Measurements from ENCODE around the gene MED27.

The MED27 gene

GRCh38 chr9:131847665-131848354 lies 231.9 kb downstream of the MED27 start:
- no peak for DNase-seq

- DNase-seq: no peak
These were observed 234.1 kb downstream of the MED27 start for GRCh38 chr9:131845305-131846298.

GRCh38 chr9:131844745-131845118 lies 234.9 kb downstream of the MED27 start:
- DNase-seq: no peak

GRCh38 chr9:131843989-131844744 lies 235.5 kb downstream of the MED27 start:
- DNase-seq: no peak

GRCh38 chr9:131841765-131842318 lies 237.8 kb downstream of the MED27 start:
- DNase-seq: no peak

- no peak for DNase-seq
These were observed 238.6 kb downstream of the MED27 start for GRCh38 chr9:131840751-131841702.

GRCh38 chr9:131840220-131840619 lies 239.4 kb downstream of the MED27 start:
- DNase-seq: no peak

GRCh38 chr9:131839281-131840084 lies 240.2 kb downstream of the MED27 start:
- DNase-seq: no peak

GRCh38 chr9:131838530-131839280 lies 241.0 kb downstream of the MED27 start:
- no peak for DNase-seq

GRCh38 chr9:131837836-131838235 lies 241.8 kb downstream of the MED27 start:
- no peak for DNase-seq

- DNase-seq: no peak
These were observed 242.4 kb downstream of the MED27 start for GRCh38 chr9:131837316-131837715.

- DNase-seq: no peak
These were observed 242.9 kb downstream of the MED27 start for GRCh38 chr9:131836607-131837315.

GRCh38 chr9:131836021-131836420 lies 243.6 kb downstream of the MED27 start:
- DNase-seq: no peak

- no peak for DNase-seq
These were observed 244.3 kb downstream of the MED27 start for GRCh38 chr9:131835151-131835910.

GRCh38 chr9:131834721-131835120 lies 244.9 kb downstream of the MED27 start:
- DNase-seq: no peak

GRCh38 chr9:131833906-131834305 lies 245.8 kb downstream of the MED27 start:
- DNase-seq: no peak

GRCh38 chr9:131833083-131833482 lies 246.6 kb downstream of the MED27 start:
- DNase-seq: no peak

GRCh38 chr9:131831380-131832165 lies 248.1 kb downstream of the MED27 start:
- no peak for DNase-seq

Data from inflammatory macrophage treated with lipopolysaccharide for 4 hours (primary cell).